PC-3 (cell line): ENCODE data around the gene MET. TPM values are rescaled to one million over a fixed set of nuclear protein-coding genes. Genes with fewer than 3 reads are reported as not detected.
"Not testable (repeated sequence)": the region's sequence is repeated elsewhere in the genome, so short reads cannot be mapped to it uniquely, and the experiment has no call there.

Source experiments
- ATAC-seq: fragments of 200-7000 bp; cut with Tn5 transposase; 2 replicates; pipeline ENCODE4 v1.9.1; 2020; ENCODE audit warnings: mild to moderate bottlenecking, moderate library complexity
- BruUV-seq: library from RNA; stranded (reverse); fragments of 400-500 nt; replicated peaks from 2 replicates; lab custom pipeline; 2021; lab: Mats Ljungman, UMichigan
- CTCF ChIA-PET: fragments of 300-600 bp; sonication (Branson Sonifier 250); formaldehyde crosslinking; loops from one replicate; lab custom pipeline; 2022; ENCODE audit warnings: antibody characterized with exemption; lab: Charles Lee
- POLR2A ChIA-PET: fragments of 300-600 bp; sonication (Branson Sonifier 250); formaldehyde crosslinking; loops from one replicate; lab custom pipeline; 2022; ENCODE audit warnings: antibody characterized with exemption; ENCODE audit not compliant: unreplicated experiment; lab: Charles Lee
- DNase-seq: peaks from one replicate; pipeline ENCODE4 v3.0.0-alpha.2; 2015
- H2AFZ ChIP-seq: fragments of 300-600 bp; sonication (generic); 2 replicates; pipeline ENCODE4 v1.6.0; 2016; ENCODE audit warnings: antibody characterized with exemption, low read length
- H3F3A ChIP-seq: fragments of 300-600 bp; sonication (generic); one replicate; pipeline ENCODE4 v1.6.0; 2017; ENCODE audit warnings: antibody characterized with exemption, low read length, control low read depth, mild to moderate bottlenecking; ENCODE audit not compliant: unreplicated experiment
- H3K27ac ChIP-seq: fragments of 300-600 bp; sonication (generic); 2 replicates; pipeline ENCODE4 v1.5.1; 2016; ENCODE audit warnings: mild to moderate bottlenecking, low read length
- H3K27me3 ChIP-seq: fragments of 300-600 bp; sonication (generic); 2 replicates; pipeline ENCODE4 v1.6.1; 2016; ENCODE audit warnings: low read length, mixed read lengths
- H3K36me3 ChIP-seq: fragments of 300-600 bp; sonication (generic); 2 replicates; pipeline ENCODE4 v1.6.1; 2016; ENCODE audit warnings: low read depth, mixed run types, low read length, mixed read lengths
- H3K4me1 ChIP-seq: fragments of 300-600 bp; sonication (generic); 2 replicates; pipeline ENCODE4 v1.5.1; 2016; ENCODE audit warnings: low read length; ENCODE audit not compliant: insufficient read depth
- H3K4me2 ChIP-seq: fragments of 300-600 bp; sonication (generic); 2 replicates; pipeline ENCODE4 v1.6.0; 2016; ENCODE audit warnings: low read length
- H3K4me3 ChIP-seq: fragments of 300-600 bp; sonication (generic); 2 replicates; pipeline ENCODE4 v1.5.1; 2016; ENCODE audit warnings: mild to moderate bottlenecking, low read length, mixed read lengths
- H3K79me2 ChIP-seq: fragments of 300-600 bp; sonication (generic); 2 replicates; pipeline ENCODE4 v1.6.1; 2017; ENCODE audit warnings: low read length, mixed read lengths
- H3K9ac ChIP-seq: fragments of 300-600 bp; sonication (generic); 2 replicates; pipeline ENCODE4 v1.6.0; 2016; ENCODE audit warnings: mild to moderate bottlenecking, low read length
- H3K9me2 ChIP-seq: fragments of 300-600 bp; sonication (generic); replicated peaks from 2 replicates; pipeline ENCODE4 v1.6.1; 2016; ENCODE audit warnings: mixed run types, low read length, mixed read lengths
- H3K9me3 ChIP-seq: fragments of 300-600 bp; sonication (generic); 2 replicates; pipeline ENCODE4 v1.6.1; 2016; ENCODE audit warnings: low read length, mixed read lengths
- H4K20me1 ChIP-seq: fragments of 300-600 bp; sonication (generic); 2 replicates; pipeline ENCODE4 v1.6.1; 2016; ENCODE audit warnings: low read length, mixed read lengths
- CTCF ChIP-seq: fragments of 300-600 bp; sonication (generic); conservative IDR thresholded peaks from 2 replicates; pipeline ENCODE4 v1.5.1; 2017; ENCODE audit warnings: antibody characterized with exemption, low read depth, mild to moderate bottlenecking, low read length
- EZH2 ChIP-seq: fragments of 300-600 bp; sonication (generic); IDR thresholded peaks from one replicate; pipeline ENCODE4 v1.6.1; 2017; ENCODE audit warnings: antibody characterized with exemption, mild to moderate bottlenecking, low read length; ENCODE audit not compliant: unreplicated experiment
- EZH2phosphoT487 ChIP-seq: fragments of 300-600 bp; sonication (generic); IDR thresholded peaks from 2 replicates; pipeline ENCODE4 v1.6.1; 2018; ENCODE audit warnings: mild to moderate bottlenecking, antibody characterized with exemption, low read length, borderline replicate concordance
- intact Hi-C: fragments of 100-400 bp; cut with micrococcal nuclease; formaldehyde crosslinking; loops from 2 replicates; pipeline ENCODE4 v1.9.0; 2023
- total RNA-seq: library from RNA; depleted of rRNA; stranded (reverse); fragments of >200 nt; gene quantifications from 2 replicates; pipeline ENCODE4 v1.2.3, GENCODE V29; 2014

Gene MET
- total RNA-seq, 1 experiment from 2014 or later: 118 TPM

GRCh38 chr7:116811768-116812167 lies 139.8 kb downstream of the MET start:
- Histone ChIP-seq H3K4me1 (peaks cover 33% of the 10 kb centered on the region), H3K9me2 (no peaks in the 10 kb centered on the region), H3K4me2 (peak overlapping the region; percentile 75; the same call in 1 of the 2 replicates), H2AFZ (no peak overlapping the region), H3K9me3 (no peaks in the 10 kb centered on the region), H3F3A (no peaks in the 10 kb centered on the region), H3K27ac (no peak overlapping the region), H3K4me3 (no peak overlapping the region), H3K79me2 (no peaks in the 10 kb centered on the region), H3K27me3 (no peaks in the 10 kb centered on the region), H4K20me1 (no peaks in the 10 kb centered on the region), H3K9ac (no peak overlapping the region), H3K36me3 (no peaks in the 10 kb centered on the region)
- ChIA-PET POLR2A (interaction anchor here (0.5 kb wide), 1 partner anchor 42 kb away, joined by 5 read pairs; no protein-coding TSS in a partner anchor), CTCF (interaction anchor here (0.6 kb wide), 1 partner anchor 221 kb away, joined by 3 read pairs; no protein-coding TSS in a partner anchor)
- ATAC-seq (no peak), DNase-seq (no peak)
- no peak for TF ChIP-seq EZH2
- no peak for TF ChIP-seq CTCF
- TF ChIP-seq EZH2phosphoT487: no peak
- intact Hi-C loops: loop anchor here (1.0 to 10.0 kb wide), 3 partner anchors 51 to 639 kb away; partner anchors contain the start of gene CAPZA2
- BruUV-seq: no TSS peak

GRCh38 chr7:116812860-116813259 lies 140.9 kb downstream of the MET start:
- no peak for TF ChIP-seq EZH2
- no peak for TF ChIP-seq CTCF
- TF ChIP-seq EZH2phosphoT487: no peak
- POLR2A ChIA-PET: no interaction called here
- Histone ChIP-seq H3F3A (no peaks in the 10 kb centered on the region), H3K79me2 (no peaks in the 10 kb centered on the region), H3K4me2 (no peak overlapping the region), H3K4me3 (no peak overlapping the region), H3K27ac (no peak overlapping the region), H3K9me3 (no peaks in the 10 kb centered on the region), H3K9ac (no peak overlapping the region), H3K36me3 (no peaks in the 10 kb centered on the region), H3K4me1 (peaks cover 33% of the 10 kb centered on the region), H3K27me3 (no peaks in the 10 kb centered on the region), H3K9me2 (no peaks in the 10 kb centered on the region), H4K20me1 (no peaks in the 10 kb centered on the region), H2AFZ (no peak overlapping the region)
- ATAC-seq: no peak
- intact Hi-C loops: loop anchor here (10.0 kb wide), 1 partner anchor 312 kb away; no protein-coding TSS in a partner anchor
- DNase-seq: no peak
- CTCF ChIA-PET: interaction anchor here (1.7 kb wide), 1 partner anchor 222 kb away, joined by 4 read pairs; no protein-coding TSS in a partner anchor
- BruUV-seq: no TSS peak

- H3K4me1 ChIP-seq: peaks cover 31% of the 10 kb centered on the region
- H3K79me2 ChIP-seq, H3K27ac ChIP-seq, H3K27me3 ChIP-seq, H3K9me2 ChIP-seq, DNase-seq, H3F3A ChIP-seq, H3K36me3 ChIP-seq, H3K9ac ChIP-seq, ATAC-seq, H2AFZ ChIP-seq, H3K9me3 ChIP-seq, H4K20me1 ChIP-seq, BruUV-seq, H3K4me3 ChIP-seq, H3K4me2 ChIP-seq, POLR2A ChIA-PET: not testable (repeated sequence)
- intact Hi-C loops: loop anchor here (10.0 kb wide), 1 partner anchor 311 kb away; no protein-coding TSS in a partner anchor
- CTCF ChIA-PET: interaction anchor here (1.7 kb wide), 1 partner anchor 222 kb away, joined by 4 read pairs; no protein-coding TSS in a partner anchor
Observed at GRCh38 chr7:116813371-116813770, 141.4 kb downstream of the MET start.
